ENCODE results near the gene ADGRD2.
"Not testable (repeated sequence)": the region's sequence is repeated elsewhere in the genome, so short reads cannot be mapped to it uniquely, and the experiment has no call there.

ADGRD2 gene, protein sequence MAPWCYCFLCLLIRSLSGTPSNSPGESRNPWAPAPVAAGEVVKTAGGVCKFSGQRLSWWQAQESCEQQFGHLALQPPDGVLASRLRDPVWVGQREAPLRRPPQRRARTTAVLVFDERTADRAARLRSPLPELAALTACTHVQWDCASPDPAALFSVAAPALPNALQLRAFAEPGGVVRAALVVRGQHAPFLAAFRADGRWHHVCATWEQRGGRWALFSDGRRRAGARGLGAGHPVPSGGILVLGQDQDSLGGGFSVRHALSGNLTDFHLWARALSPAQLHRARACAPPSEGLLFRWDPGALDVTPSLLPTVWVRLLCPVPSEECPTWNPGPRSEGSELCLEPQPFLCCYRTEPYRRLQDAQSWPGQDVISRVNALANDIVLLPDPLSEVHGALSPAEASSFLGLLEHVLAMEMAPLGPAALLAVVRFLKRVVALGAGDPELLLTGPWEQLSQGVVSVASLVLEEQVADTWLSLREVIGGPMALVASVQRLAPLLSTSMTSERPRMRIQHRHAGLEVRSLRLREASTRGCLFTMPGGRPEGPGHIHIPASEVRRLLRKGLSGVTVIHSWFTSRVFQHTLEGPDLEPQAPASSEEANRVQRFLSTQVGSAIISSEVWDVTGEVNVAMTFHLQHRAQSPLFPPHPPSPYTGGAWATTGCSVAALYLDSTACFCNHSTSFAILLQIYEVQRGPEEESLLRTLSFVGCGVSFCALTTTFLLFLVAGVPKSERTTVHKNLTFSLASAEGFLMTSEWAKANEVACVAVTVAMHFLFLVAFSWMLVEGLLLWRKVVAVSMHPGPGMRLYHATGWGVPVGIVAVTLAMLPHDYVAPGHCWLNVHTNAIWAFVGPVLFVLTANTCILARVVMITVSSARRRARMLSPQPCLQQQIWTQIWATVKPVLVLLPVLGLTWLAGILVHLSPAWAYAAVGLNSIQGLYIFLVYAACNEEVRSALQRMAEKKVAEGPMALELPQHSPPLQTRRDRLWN

DNA sequence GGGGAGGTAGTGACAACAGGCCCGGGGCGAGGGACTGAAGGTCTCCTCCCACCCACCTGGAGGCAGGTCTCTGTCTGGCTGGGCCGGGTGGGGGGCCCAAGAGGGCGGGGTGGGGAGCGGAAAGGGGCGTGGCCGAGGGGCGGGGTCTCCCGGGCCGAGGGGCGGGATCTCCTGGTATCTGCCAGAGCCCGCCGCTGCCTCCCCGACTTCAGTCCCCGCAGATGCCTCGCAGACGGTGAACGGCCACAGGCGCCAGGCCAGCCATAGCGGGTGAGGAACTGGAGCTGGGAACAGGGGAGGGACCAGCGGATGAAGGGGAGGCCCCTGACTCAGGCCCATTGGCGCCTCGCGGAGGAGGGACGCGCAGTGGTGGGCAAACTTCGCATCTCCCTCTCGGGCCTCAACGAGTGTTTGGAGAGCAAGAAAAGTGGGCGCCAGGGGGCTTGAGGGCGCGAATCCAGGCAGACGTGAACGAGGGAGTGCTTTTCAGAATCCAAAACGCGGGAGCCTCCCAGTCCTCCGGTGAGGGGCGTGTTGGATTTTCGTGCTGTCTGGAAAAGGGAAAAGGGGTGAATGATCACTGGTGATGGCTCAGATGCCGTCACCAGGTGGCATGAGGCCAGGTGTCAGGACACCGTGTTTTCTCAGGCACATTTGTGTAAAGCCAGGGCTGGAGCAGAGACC, at the start of gene ADGRD2:
Gene ADGRD2 (plus strand): TSS at position 211 of the 684 bp plus-strand sequence. CDS start 1,216 bp downstream, outside the sequence.
- DNase-seq, result peak; percentile 6 to 18

DNA sequence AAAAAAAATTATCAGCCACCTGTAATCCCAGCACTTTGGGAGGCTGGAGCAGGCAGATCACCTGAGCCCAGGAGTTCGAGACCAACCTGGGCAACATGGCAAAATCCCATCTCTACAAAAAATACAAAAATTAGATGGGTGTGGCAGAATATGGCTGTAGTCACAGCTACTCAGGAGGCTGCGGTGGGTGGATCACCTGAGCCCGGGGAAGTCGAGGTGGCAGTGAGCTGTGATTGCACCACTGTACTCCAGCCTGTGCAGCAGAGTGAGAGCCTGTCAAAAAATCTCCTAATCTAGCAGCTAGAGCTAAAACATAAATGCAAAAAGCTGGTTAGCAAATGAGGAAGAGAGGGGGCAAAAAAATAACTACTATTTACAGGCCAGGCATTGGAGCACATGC, 47.0 kb upstream of the ADGRD2 start:
- no peak for DNase-seq

DNA sequence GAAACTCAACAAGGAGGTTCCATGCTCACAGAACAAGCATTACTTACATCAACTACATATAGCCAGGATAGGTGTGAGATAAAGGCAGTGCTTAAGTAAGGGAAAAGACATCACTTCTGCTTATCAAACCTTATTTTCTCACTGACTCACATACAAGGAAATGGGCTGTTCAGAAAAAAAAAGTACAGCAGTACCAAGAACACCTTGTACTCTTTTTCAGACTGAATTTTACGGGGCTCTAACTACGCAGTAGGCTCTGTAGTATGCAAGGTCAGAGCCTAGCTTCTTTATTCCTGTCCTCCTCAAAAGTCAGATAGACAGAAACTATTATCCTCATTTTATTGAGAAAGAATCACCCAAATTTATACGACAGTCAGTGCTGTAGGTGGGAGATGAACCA, 40.8 kb upstream of the ADGRD2 start:
- DNase-seq, result no peak

DNA sequence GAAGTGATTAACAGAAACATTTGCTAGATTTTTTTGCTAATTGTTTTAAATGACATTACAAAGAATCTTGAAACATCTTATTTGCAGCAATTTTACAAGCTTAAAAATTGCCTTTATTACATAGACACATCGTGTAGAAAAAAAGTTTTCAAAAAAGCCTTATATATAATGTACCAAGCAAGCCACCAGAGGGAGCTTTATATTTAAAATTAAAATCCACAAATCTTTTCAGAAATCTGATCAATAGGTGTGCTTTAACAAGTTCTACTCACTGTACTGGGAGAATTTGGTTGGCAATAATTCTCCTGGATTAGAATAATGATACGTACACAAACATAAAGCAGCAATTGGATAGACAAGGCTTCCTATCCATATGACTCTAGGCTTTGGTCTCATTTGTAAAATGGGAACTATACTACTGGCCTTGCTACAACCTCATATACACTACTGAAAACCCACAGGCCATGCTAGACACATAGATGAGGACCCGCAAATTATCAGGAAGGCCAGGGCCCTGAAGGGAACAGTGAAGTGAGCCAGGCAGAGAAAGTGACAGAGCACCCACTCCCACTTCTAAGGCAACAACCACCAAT, 39.8 kb upstream of the ADGRD2 start:
- DNase-seq, result no peak

DNA sequence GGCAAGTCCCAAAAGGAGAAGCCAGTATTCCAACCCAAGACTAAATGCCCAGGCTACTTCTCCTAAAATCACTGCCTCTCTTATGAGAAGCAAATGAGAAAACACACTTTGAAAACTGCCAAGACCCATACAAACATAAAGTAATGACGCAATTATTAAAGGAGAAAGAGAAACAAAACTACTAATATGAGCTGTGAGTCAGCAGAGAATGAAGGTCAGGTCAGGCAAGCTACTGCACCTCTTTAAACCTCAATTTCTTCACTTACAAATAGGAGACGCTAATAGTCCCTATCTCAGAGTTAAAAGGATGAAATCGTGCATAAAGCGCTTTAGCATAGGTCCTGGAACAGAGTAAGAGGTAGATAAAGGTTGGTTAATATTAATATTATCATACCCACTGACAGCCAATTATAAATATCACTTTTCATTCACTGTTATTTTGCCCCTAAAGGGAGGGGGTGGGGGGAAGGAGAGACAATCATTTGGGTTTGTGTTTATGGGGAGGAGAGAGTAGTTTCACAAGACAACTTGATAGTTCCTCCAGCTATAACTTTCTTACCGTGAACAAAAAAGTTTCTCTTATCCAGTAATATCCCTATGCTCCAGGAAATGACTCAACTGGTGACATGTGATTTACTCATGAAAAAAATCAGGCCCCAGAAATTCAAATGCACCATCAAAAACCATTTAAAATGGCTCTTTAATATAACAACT, 38.6 kb upstream of the ADGRD2 start:
- DNase-seq, result no peak

DNA sequence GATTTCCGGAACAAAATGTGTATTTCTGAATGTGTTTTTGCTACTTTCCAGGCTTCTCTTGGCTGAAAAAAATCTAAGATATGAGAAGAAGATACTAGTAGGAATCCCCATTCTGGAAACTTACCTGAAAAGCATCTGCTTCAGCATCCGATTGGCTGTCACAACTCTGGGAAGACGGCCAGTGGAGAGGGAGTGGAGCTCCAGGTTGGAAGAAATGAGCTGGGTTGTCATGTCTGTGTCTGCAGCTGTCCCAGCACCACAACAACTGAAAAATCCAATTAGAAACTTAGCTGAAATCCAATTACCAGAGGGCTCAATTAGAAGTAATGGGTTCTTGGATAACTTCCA, 38.0 kb upstream of the ADGRD2 start:
- DNase-seq, result no peak

DNA sequence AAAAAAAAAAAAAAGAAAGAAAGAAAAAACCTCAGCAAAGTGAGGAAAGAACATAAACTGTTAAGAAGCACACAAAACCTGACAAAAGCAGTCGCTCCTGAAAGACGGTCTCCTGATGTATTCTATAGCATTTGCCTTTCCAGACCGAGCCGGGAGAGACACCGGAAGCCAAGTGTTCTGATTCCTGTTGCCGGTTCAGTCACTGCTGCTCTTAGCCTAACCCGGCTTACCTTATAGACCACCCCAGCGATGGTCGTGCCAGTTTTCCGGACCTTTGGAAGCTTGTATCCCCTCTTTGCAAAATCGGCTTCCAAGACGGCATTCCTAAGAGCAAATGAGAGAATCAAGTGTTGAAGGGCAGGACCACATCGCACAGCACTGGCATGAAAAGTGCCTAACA, 35.6 kb upstream of the ADGRD2 start:
- no peak for DNase-seq

DNA sequence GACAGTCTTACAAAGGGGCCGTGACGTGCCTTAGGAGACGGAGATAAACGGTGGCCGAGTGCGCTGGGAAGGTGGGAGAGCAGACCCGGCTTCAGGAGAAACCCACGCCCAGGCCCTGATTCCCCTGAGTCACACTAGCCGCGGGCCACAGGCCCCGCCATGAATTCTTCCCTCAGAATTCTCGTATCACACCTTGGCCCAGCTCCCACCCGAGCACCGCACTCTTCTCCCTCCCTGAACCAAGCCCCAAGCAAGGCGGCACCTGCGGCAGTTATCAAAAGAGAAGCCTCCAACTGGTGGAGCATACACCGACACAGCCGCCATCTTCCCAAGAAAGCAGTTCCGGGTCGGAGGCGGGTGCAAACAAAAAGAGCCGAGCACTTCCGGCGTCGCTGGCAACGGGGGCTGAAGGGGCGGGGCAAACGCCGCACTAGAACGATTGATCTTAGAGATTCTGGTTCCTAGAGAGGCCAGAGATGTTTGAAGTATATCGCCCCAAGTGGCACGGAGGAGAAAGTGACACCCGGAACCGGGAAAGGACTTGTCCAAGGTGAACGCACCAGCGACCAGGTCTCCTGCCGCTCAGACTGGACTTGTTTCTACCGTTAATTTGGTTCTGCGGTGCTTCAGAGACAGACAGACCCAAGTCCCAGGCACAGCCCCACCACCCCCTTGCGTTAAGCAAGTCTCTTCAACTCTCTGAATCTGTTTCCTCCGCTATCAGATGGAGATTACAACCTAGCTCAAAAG, 35.0 kb upstream of the ADGRD2 start, which contains the start of gene PSMB7:
Gene PSMB7 (minus strand): TSS at position 341 of the 750 bp plus-strand sequence. CDS start 17 bp downstream, at position 324.
- peak; percentile 97 to 98 for DNase-seq

DNA sequence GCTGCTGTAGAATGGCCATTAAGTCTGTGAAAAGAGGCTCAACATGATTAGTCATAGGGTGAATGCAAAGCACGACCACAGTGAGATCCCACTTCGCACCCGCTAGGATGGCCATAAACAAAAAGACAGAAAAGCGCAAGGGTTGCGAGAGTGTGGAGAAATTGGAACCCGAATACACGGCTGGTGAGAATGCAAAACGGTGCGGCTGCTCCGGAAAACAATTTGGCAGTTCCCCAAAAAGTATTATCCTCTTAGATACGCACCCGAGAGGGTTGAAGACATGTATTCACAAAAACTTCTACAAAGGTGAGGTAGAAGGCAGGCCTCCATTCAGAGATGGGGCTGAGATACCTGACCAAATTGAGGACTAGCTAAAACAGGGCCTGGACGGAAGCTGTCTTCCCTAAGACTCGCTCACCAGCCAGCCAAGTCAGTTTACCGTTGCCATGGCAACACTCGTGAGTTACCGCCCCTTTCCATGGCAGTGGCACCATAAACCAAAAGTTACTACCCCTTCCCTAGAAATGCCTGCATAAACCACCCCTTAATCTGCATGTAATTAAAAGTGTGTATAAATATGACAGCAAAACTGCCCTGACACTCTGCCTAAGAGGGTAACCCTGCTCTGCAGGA, 34.3 kb upstream of the ADGRD2 start:
- DNase-seq, result no peak

DNA sequence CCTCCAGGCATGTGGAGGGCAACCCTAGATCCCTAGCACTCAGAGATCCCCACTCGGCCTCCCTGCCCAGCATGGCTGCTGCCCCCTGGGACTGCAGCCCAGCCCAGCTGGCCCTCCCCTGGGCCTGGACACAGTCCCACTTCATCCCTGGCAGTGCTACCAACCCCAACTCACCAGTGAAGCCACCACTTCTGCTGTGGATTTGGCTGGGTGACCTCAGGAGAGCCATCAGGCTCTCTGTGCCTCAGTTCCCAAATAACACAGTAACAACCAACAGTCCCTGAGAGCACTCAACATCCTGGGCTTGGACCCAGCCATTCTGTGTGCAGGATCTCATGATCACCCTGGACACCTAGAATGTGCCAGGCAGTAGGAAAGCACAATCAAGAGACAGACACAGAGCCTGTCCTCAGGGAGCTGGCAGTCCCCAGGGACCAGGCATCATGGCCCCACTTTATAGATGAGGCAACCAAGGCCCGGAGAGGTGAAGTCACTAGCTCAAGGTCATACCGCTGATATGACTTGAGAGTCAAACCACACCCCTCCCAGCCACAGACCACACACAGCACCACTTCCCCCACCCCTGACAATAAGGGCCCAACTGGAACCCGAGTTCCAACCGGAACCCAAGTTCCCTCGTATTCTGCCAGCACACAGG, 30.3 kb upstream of the ADGRD2 start:
- no peak for DNase-seq

DNA sequence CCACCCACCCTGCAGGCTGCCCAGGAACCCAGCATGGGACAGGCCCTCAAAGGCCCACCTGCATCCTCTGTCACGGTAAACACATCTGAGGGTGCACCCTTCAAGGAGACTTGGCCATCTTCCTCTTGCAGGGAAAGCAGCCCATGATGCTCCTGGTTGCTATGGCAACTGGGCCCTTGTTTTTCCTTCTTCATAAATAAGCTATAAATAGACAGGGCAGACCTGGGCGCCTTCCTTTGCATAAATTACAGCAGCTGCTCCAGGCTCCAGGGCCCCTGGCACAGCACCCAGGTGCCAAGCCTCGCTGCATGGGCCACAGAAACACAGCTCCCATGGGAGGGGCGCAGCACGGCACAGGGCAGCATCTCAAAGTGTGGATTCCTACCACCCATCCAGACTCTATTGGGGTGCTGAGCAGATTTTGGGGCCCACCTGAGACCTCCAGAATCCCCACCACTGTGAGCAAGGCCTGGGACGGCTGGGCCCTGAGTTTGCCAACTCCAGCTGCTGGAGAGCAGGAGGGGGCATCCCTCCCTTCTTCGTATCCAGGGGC, 29.2 kb upstream of the ADGRD2 start:
- peak; percentile 50 to 51 for DNase-seq

DNA sequence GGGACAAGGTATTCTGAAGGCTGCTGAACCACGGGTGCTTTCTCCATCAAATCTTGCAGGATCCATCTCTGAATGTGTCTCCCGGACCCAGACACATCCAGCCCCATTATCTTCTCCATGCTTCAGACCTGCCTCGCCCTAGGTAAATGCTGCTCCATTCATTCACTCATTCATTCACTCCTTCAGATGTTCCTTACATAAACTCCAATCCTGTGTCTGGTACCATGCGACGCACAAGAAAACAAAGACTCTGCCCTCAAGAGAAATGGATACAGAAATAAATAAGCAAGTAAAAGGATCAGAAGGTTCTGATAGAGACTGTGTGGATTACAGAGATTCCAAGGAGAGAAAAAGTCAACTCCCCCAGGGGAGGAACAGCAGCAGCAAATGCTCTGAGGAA, 27.1 kb upstream of the ADGRD2 start:
- no peak for DNase-seq

DNA sequence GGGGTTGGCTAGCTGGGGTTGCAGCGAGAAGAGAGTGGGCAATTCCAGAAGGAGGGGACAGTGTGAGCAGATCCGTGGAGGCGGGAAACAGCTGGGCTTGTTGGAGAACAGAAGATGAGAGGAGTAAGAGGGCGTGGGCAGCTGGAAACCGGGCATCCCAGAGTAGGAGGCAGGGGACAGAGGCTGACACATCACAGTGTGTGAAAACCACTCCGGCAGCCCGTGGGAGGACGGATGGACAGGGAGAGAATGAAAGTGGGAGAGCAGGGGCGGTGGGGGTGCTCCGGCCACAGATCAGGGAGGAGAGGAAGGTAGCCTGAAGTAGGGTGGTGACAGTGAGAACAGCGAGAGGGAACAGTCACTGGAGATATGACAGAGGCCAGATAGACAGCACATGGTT, 26.7 kb upstream of the ADGRD2 start:
- no peak for DNase-seq

DNA sequence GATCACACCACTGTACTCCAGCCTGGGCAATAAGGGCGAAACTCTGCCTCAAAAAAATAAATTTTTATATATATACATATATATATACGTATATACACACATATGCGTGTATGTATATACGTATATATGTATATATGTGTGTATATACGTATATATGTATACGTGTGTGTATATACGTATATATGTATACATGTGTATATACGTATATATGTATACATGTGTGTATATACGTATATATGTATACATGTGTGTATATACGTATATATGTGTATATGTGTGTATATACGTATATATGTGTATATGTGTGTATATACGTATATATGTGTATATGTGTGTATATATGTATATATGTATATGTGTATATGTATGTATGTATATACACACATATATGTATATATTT, 24.5 kb upstream of the ADGRD2 start:
- DNase-seq, result not testable (repeated sequence)

DNA sequence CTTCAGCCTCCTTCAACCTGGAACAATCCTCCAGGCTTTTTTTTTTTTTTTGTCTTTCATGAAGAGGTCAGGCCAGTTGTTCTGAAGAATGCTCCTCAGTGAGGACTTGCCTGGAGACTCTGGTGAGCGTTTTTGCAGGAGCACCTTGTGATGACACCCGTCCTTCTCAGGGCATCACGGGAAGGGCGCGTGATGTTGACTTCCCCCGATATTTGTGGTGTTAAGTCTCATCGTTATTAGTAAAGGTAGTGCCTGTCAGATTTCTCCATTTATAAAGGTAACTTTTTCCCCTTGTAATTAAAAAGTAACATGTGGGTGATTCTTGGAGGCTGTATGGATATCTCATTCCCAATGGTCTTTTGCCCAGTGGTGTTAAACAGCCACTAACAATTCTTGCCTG, 23.9 kb upstream of the ADGRD2 start:
- DNase-seq, result no peak

DNA sequence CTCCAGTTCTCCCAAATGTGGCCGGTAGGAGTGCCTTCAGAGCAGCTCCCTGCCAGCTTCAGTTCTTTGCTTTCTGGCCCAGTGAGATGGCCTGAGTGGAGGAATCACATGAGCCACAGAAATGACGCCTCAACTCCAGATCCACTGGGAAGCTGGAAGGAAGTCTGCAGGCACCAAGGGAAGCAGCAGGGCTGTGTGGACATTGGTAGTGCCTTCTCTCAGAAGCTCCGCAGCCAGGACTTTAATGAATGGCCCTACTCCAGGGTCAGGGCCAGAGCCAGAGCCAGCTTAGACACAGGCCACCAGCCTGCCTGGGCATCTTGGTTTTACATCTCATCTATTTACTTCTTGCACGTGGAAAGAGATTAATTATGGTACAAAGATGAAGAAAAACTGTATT, 23.0 kb upstream of the ADGRD2 start:
- DNase-seq, result no peak

DNA sequence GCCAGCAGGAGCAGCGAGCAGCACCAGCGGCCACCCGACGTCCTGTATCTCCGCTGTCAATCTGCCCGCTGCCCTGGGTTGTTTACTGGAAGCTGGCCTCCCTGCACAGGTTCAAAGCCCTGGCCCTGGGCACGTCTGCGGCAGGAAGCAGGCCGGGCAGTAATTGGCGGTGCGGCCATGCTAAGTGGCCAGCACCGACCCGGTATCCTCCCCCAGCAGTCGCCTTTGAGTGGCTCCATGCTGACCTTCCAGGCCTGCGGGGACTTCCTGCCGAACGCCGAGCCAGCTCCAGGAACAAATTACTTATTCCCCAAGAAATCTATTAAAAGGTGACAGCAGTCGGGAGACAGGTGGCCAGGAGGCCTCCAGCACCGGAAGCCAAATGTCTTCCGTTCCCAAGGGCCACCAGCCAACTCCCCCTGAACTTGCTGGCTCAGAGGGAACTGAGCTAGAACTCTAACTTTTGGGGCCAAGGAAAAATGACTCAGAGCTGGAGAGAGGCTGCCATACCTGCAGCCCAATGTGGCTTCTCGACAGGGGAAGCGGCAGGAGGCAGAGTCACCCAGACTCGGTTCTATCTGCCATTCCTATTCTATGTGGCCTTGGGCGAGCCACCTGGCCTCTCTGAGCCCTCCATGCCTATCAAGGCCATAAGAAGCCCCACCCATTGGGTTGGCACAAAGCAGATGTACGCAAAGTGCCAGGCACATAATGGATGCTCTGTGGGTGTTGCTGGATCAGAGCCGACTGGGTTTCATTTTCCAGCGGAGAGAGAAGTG, 21.3 kb upstream of the ADGRD2 start:
- DNase-seq, result no peak

DNA sequence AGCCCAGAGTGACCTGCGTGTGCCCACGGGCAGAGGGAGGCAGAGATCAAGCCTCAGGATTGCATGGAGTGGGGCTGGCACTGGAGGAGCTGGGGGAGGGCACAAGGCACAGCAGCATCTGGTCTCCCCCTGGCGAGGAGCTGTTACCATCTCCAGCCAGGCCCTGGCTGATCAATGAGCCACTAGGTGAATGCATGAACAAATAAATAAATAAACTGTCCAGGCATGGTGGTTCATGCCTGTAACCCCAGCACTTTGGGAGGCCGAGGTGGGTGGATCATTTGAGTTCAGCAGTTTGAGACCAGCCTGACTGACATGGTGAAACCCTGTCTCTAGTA, 20.8 kb upstream of the ADGRD2 start:
- no peak for DNase-seq

DNA sequence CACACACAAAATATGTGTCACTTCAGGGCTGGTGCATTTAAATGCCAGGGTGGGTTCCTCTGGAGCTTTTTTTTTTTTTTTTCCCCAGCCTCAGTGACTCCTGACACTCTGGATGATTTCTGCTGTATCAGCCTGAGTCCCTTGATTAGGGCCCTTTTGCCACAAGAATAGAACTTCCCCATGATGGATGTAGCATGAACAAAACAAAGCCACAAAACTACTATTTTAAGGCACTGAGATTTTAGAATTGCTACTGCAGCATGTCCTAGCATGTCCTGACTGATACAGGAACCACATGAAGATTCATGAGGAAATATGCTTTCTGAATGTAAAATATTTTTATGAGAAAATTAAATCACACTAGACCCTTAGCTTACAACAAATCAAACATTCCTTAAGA, 13.9 kb upstream of the ADGRD2 start:
- no peak for DNase-seq
